GM12878 (cell line): ENCODE measurements around the gene UVRAG. TPM values are rescaled to one million over a fixed set of nuclear protein-coding genes. Genes with fewer than 3 reads are reported as not detected.

ENCODE experiments used
- ATAC-seq: fragments of 200-7000 bp; cut with Tn5 transposase; 3 replicates; pipeline ENCODE4 v1.9.1; 2020; ENCODE audit warnings: mild to moderate bottlenecking, moderate library complexity
- BruUV-seq: library from RNA; stranded (reverse); fragments of 400-500 nt; replicated peaks from 2 replicates; lab custom pipeline; 2021; lab: Mats Ljungman, UMichigan
- CTCF ChIA-PET: fragments of 300-600 bp; sonication (Branson Sonifier 250); formaldehyde crosslinking; extraction: SDS; loops from one replicate; lab custom pipeline; 2021; ENCODE audit warnings: inconsistent platforms; lab: Yijun Ruan, JAX
- POLR2A ChIA-PET: fragments of 350-600 bp; formaldehyde crosslinking; extraction: SDS; loops from one replicate; lab custom pipeline; 2021; ENCODE audit warnings: inconsistent platforms; lab: Charles Lee
- RAD21 ChIA-PET: fragments of 300-600 bp; sonication (Branson Sonifier 250); formaldehyde crosslinking; loops from one replicate; lab custom pipeline; 2023; ENCODE audit warnings: antibody characterized with exemption; ENCODE audit not compliant: unreplicated experiment; lab: Charles Lee
- SMC1A ChIA-PET: fragments of 300-600 bp; sonication (Branson Sonifier 250); formaldehyde crosslinking; loops from one replicate; lab custom pipeline; 2023; ENCODE audit not compliant: unreplicated experiment, uncharacterized antibody; lab: Charles Lee
- DNase-seq: peaks from one replicate; pipeline ENCODE4 v3.0.0-alpha.2; 2011; ENCODE audit warnings: low read depth, low spot score
- FAIRE-seq: peaks from 3 replicates; lab custom pipeline; 2011; peaks lifted over from hg19 to GRCh38; lab: Jason Lieb, UNC
- H2AFZ ChIP-seq: 2 replicates; pipeline ENCODE4 v1.6.0; 2011; ENCODE audit warnings: low read depth, low read length, control low read depth; ENCODE audit not compliant: control insufficient read depth
- H3K27ac ChIP-seq: 2 replicates; pipeline ENCODE4 v1.5.1; 2011; ENCODE audit warnings: control low read depth; ENCODE audit not compliant: control insufficient read depth, insufficient read depth
- H3K27me3 ChIP-seq, 2 experiments: replicated peaks in 1 of 2; 2 replicates each; pipeline versions ENCODE4 v1.6.0 to v1.6.1; 2011; ENCODE audit warnings: low read length in 1 of 2; ENCODE audit not compliant: control insufficient read depth in 2 of 2, insufficient read depth in 2 of 2
- H3K36me3 ChIP-seq, 2 experiments: 2 replicates each; pipeline ENCODE4 v1.5.1; 2011; ENCODE audit warnings: low read length in 1 of 2; ENCODE audit not compliant: control insufficient read depth in 2 of 2, insufficient read depth in 2 of 2
- H3K4me1 ChIP-seq: 2 replicates; pipeline ENCODE4 v1.6.1; 2011; ENCODE audit warnings: mild to moderate bottlenecking, low read length, moderate library complexity, mixed read lengths; ENCODE audit not compliant: control insufficient read depth, insufficient read depth
- H3K4me2 ChIP-seq: 2 replicates; pipeline ENCODE4 v1.6.0; 2011; ENCODE audit warnings: control low read depth; ENCODE audit not compliant: control insufficient read depth, insufficient read depth
- H3K4me3 ChIP-seq: fragments of 200-600 bp; sonication (generic); 2 replicates; pipeline ENCODE4 v1.5.1; 2016
- H3K79me2 ChIP-seq: 2 replicates; pipeline ENCODE4 v1.6.0; 2011; ENCODE audit warnings: low read length; ENCODE audit not compliant: control insufficient read depth, insufficient read depth
- H3K9ac ChIP-seq: 2 replicates; pipeline ENCODE4 v1.8.0; 2011; ENCODE audit warnings: low read length, control low read depth, mixed read lengths; ENCODE audit not compliant: control insufficient read depth, insufficient read depth
- H3K9me3 ChIP-seq: replicated peaks from 3 replicates; pipeline ENCODE4 v1.5.1; 2011; ENCODE audit warnings: mild to moderate bottlenecking, low read length; ENCODE audit not compliant: control insufficient read depth, insufficient read depth
- H4K20me1 ChIP-seq: 2 replicates; pipeline ENCODE4 v1.6.0; 2011; ENCODE audit not compliant: control insufficient read depth, insufficient read depth
- BCL3 ChIP-seq: IDR thresholded peaks from 2 replicates; pipeline ENCODE4 v1.6.1; 2011; ENCODE audit warnings: borderline replicate concordance, low read depth, mild to moderate bottlenecking, moderate library complexity, low read length; ENCODE audit not compliant: insufficient read depth, poor library complexity, severe bottlenecking
- CBX5 ChIP-seq: sonication (generic); IDR thresholded peaks from 2 replicates; pipeline ENCODE4 v1.6.1; 2016; ENCODE audit warnings: low read depth, moderate library complexity, mild to moderate bottlenecking, inconsistent platforms
- IKZF2 ChIP-seq, 2 experiments: fragments of 450-650 bp; IDR thresholded peaks; 2 replicates each; pipeline ENCODE4 v1.6.1; 2017; ENCODE audit warnings: mild to moderate bottlenecking in 2 of 2, moderate library complexity in 2 of 2
- NFYB ChIP-seq: IDR thresholded peaks from 2 replicates; pipeline ENCODE4 v1.6.1; 2011; ENCODE audit warnings: low read depth, mild to moderate bottlenecking, low read length, improper control_type of control experiment, moderate library complexity; ENCODE audit not compliant: insufficient read depth
- POU2F2 ChIP-seq: IDR thresholded peaks from 3 replicates; pipeline ENCODE4 v1.6.1; 2011; ENCODE audit warnings: low read depth, mild to moderate bottlenecking, low read length, borderline replicate concordance
- RELB ChIP-seq: fragments of 450-650 bp; IDR thresholded peaks from 2 replicates; pipeline ENCODE4 v1.6.1; 2017; ENCODE audit warnings: low read depth, mild to moderate bottlenecking, moderate library complexity
- STAT3 ChIP-seq: IDR thresholded peaks from 2 replicates; pipeline ENCODE4 v1.6.1; 2011; ENCODE audit warnings: low read depth, low read length, improper control_type of control experiment
- SUZ12 ChIP-seq: fragments of 200-600 bp; sonication (generic); IDR thresholded peaks from one replicate; pipeline ENCODE4 v1.6.1; 2018; ENCODE audit warnings: antibody characterized with exemption, mild to moderate bottlenecking; ENCODE audit not compliant: unreplicated experiment
- TCF3 ChIP-seq: IDR thresholded peaks from 2 replicates; pipeline ENCODE4 v1.6.1; 2012; ENCODE audit warnings: low read depth, mild to moderate bottlenecking, low read length, borderline replicate concordance; ENCODE audit not compliant: insufficient read depth
- ZNF622 ChIP-seq: fragments of 450-650 bp; IDR thresholded peaks from 2 replicates; pipeline ENCODE4 v1.6.1; 2017; ENCODE audit warnings: mild to moderate bottlenecking, inconsistent platforms
- WGBS: methylation state at CpG from one replicate; pipeline ENCODE4 v1.1.6; 2016; ENCODE audit warnings: low lambda C conversion rate; ENCODE audit not compliant: insufficient replicate concordance, insufficient coverage; ENCODE audit errors: missing lambda C conversion rate; 5-methylcytosine and 5-hydroxymethylcytosine counted together
- in situ Hi-C: fragments of 300-500 bp; cut with MboI; formaldehyde crosslinking; loops from 9 replicates; pipeline ENCODE4 v1.14.3; 2018; ENCODE audit warnings: mixed read lengths
- intact Hi-C: fragments of 100-400 bp; cut with micrococcal nuclease; formaldehyde crosslinking; loops from one replicate; pipeline ENCODE4 v1.14.2; 2022; ENCODE audit not compliant: unreplicated experiment
- polyA plus RNA-seq, 11 experiments: library from polyadenylated mRNA; depleted of rRNA in 4 of 11; unstranded in 6 of 11; stranded (reverse) in 5 of 11; fragments of >200 nt; fragmentation: Nextera tagmentation in 4 of 11; fragmentation: Illumina TruSeq in 1 of 11; extraction: Ambion mirVana in 4 of 11; extraction: Trizol in 1 of 11; gene quantifications; 1 replicate in 1 of 11; 2 replicates in 10 of 11; pipeline versions ENCODE4 v1.2.1 to v1.2.3, GENCODE V29; 2011 to 2016; ENCODE audit warnings: inconsistent platforms in 2 of 11, missing spikeins in 2 of 11, low read depth in 1 of 11
- total RNA-seq, 4 experiments: library from RNA; depleted of rRNA in 3 of 4; stranded (reverse); fragments of >200 nt in 3 of 4; fragmentation: Illumina TruSeq in 1 of 4; extraction: Trizol in 1 of 4; gene quantifications; 2 replicates each; pipeline versions ENCODE4 v1.2.1 to v1.2.3, GENCODE V29; 2013 to 2021

The UVRAG gene
- total and polyA plus RNA-seq, 10 of the 15 experiments (the other 5 are each of a cell fraction or from before 2014, with no cell fraction given) = 7.0 to 43.4 (median 37.0) TPM

GRCh38 chr11:76185511-76185910 lies 370.5 kb downstream of the UVRAG start:
- Histone ChIP-seq H3K27me3 (no peaks in the 10 kb centered on the region; a peak in 1 of 4 replicates), H3K79me2 (no peaks in the 10 kb centered on the region), H3K36me3 (no peaks in the 10 kb centered on the region), H4K20me1 (0 out of 2 replicates have a peak, but pooled peaks cover 2% of the 10 kb centered on the region), H3K9ac (no peak overlapping the region), H3K4me3 (no peak overlapping the region), H3K27ac (no peak overlapping the region), H3K9me3 (no peaks in the 10 kb centered on the region), H3K4me2 (no peak overlapping the region), H3K4me1 (no peaks in the 10 kb centered on the region), H2AFZ (no peak overlapping the region)
- TF ChIP-seq STAT3 = no peak
- no peak for TF ChIP-seq TCF3
- no peak for TF ChIP-seq POU2F2
- no peak for TF ChIP-seq IKZF2 (IDR thresholded peaks at IDR 0.05)
- no peak for TF ChIP-seq CBX5
- no peak for TF ChIP-seq BCL3
- no peak for TF ChIP-seq NFYB
- no peak for TF ChIP-seq SUZ12
- no peak for TF ChIP-seq RELB
- no peak for TF ChIP-seq ZNF622
- WGBS = 52% methylated on average over 10 of the region's 10 CpGs
- ChIA-PET CTCF (interaction anchor here (0.6 to 1.3 kb wide), 2 partner anchors 33 to 1337 kb away, joined by 3 read pairs; no protein-coding TSS in a partner anchor), RAD21 (no interaction called here), POLR2A (no interaction called here), SMC1A (no interaction called here)
- intact Hi-C loops (no loop called here), in situ Hi-C loops (no loop called here)
- BruUV-seq = no TSS peak
- ATAC-seq (no peak), DNase-seq (no peak), FAIRE-seq (no peak)
